Measurements from ENCODE around the gene STOM.
"Not testable (repeated sequence)": the region's sequence is repeated elsewhere in the genome, so short reads cannot be mapped to it uniquely, and the experiment has no call there.

STOM gene

DNA sequence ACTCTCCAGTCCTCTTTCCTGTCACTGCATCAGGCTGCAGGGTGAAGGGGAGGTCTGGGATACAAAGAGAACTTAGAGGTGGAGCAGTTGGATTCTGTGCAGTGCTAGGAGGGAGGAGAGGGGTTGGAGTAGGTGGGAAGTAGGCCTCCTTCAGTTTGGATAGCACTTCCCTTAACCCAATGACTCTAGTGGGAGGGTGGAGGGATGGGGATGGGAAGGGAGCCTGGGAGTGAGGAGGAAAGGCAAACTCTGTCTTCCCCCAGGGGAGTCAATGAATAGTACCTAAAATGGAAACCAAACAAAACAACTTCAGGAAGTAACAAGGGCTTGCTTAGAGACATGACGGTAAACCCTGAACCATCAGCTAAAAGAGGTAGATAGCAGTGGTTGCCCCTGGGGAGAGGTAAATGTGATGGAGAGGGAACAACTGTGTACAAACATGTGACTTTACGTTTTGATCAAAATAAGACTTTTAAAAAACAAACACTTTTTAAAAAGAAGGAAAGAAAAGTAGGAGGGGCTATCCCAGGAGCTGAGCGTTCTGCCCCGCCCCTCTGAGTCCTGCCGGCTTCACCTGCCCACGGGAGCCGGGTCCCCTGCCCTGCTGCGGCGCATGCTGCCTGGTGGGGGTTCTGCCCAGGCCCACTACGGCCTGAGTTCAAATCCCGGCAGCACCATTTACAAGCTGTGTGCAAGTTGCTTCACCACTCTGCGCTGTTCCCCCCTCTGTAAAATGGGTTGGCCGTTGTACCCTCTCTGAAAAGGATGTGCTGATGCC lies 71.2 kb downstream of the STOM start:
- no peak for DNase-seq

DNA sequence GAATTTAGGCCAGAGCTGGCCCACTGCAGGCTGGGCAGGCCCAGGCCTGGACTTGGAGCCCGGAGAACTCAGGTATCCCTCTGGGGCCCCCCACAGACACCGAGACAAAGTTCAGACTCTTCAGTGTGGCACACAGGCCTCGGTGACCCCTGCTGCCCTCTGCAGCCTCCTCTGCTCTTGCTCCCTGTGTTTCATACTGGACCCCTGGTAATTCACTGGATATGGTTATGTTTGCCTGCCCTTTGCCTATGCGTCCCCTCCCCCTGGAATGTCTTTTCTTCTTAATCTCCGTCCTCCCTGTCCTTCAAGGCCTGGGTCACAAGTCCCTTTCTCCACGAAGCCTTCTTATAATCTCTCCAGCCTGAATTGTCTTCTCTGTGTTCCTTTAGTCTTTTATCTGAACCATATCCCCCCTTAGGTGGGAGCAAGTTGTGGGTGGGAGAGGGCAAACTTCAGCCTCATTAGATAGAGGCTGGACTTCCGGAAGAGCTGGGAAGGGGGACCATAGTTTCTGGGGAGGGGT lies 72.0 kb downstream of the STOM start:
- DNase-seq = no peak

DNA sequence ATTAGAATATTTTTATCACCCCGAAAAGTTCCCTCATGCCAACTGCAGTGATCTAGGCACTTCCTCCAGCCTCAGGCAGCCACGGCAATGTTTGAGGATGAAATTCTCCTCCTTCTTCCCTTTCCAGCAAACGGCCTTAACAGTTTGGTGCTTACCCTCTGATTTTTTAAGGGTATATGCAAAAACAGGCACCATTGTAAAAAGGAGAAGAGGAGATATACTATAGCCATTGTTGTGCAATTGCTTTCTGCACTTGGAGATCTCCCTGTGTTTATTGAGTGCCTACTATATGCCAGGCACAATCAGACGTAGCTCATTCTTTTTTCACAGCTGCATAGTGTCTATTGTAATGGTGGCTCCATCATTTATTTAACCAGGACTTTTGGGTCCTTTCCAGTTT lies 72.7 kb downstream of the STOM start:
- DNase-seq = no peak

DNA sequence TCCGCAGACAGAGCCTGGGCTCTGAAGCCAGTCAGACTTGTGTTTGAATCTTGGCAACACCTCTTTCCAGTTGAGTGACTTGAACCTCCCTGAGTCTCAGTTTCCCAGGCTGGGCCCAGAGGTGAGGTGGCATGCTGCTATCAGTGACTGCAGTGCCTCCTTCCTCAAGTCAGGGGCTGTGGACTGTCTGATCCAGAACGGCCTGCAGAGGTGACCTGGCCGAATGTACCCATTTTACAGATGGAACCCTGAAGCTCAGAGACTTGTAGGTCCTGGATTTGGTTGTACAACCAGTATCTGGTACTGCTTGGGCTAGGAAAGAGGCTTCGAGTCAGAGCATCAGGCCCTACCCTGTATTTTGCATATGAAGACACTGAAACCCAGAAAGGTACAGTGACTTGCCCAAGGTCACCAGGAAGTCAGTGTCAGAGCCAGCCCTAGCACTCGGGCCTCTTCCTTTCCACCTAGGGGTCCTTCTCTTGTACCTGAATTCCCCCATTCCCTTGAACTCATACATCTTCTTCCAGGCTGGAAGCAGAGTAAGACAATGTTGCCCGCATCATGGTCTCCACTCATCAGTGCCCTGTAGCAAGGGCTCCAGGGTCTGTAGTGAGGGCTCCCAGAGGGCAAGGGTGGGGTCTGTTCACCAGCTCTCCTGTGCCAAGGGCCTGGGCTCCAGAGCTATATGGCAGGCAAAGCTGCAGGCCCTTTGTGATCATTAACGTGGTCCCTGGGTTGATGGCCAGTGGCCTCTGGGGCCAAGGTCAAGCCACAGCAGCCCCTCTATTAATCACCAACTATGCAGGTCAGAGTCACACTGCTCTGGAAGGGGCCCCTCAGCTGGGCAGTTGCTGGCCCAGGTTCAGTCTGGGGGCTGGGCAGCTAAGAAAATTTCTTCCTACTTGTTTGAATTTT lies 73.6 kb downstream of the STOM start:
- no peak for DNase-seq

DNA sequence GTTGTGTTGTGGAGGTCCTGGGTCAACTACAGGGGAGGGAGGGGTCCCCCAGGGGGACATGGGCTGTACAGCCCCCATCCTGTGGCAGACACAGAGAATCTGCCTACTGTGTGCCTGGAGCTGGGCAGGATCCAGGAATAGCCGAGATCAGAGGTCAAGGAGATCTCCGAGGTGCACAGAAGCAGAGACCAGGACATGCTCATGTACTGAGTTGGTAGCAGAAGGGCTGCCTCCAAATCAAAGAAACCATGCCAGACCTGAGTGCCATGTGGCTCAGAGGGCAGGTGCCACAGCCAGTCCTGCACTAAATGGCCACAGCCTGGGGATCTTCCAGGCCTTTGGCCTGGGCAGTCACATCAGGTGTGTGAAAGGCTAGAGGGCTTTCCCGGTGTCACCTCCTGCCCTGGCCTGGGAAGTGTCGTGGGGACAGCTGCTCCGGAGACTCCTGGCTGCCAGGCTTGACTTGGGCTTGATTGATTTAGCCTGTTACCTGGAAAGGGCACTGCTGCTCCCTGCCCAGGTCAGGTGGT lies 74.3 kb downstream of the STOM start:
- DNase-seq = no peak

GRCh38 chr9:121294866-121295661 lies 75.0 kb downstream of the STOM start:
- no peak for DNase-seq

GRCh38 chr9:121294151-121294743 lies 75.8 kb downstream of the STOM start:
- DNase-seq = no peak

DNA sequence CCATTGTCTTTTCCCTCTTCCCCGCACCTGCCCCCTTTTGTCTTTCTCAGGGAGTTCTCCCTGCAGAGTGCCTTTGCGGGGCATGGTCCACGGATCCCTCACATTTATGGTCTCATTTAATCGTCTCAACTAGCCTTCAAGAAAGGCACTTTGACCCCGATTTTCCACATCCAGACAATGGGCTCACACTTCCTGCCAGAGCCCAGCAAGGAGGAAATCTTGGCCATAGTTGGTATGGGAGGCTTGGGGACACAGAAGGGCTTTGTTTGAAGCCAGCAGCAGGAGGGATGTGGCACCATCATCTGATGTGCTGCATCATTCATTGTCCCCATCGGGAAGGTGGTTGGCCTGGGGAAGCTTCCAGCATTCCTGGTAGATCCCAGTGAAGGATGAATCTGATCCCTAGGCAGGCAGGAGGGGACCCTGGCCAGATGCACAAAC lies 77.2 kb downstream of the STOM start:
- DNase-seq = no peak

GRCh38 chr9:121292051-121292450 lies 78.0 kb downstream of the STOM start:
- no peak for DNase-seq

GRCh38 chr9:121291536-121291935 lies 78.5 kb downstream of the STOM start:
- DNase-seq = not testable (repeated sequence)

GRCh38 chr9:121289772-121290370 lies 80.2 kb downstream of the STOM start:
- no peak for DNase-seq

GRCh38 chr9:121289026-121289771 lies 80.9 kb downstream of the STOM start:
- no peak for DNase-seq
